Tibial nerve (tissue), 4 donors: ENCODE data around the gene TMEM170A. TPM values are rescaled to one million over a fixed set of nuclear protein-coding genes. Genes with fewer than 3 reads are reported as not detected.

Experiments used
- DNase-seq, 2 donors: peaks; one replicate each; pipeline ENCODE4 v3.0.0-alpha.2; 2019; ENCODE audit warnings: low spot score in 2 of 2
- H3K27ac ChIP-seq, 4 donors: fragments of 200-600 bp; sonication (generic) in 3 of 4; one replicate each; pipeline ENCODE4 v1.5.1; 2017 to 2019; ENCODE audit warnings: mild to moderate bottlenecking in 1 of 4
- H3K27me3 ChIP-seq, 2 donors: fragments of 200-600 bp; sonication (generic) in 1 of 2; one replicate each; pipeline versions ENCODE4 v1.5.1 to v1.6.0; 2017 to 2019
- H3K36me3 ChIP-seq, 3 donors: fragments of 200-600 bp; sonication (generic); one replicate each; pipeline ENCODE4 v1.5.1; 2018 to 2019
- H3K4me1 ChIP-seq, 4 donors: fragments of 200-600 bp; sonication (generic) in 3 of 4; one replicate each; pipeline ENCODE4 v1.5.1; 2017 to 2019
- H3K4me3 ChIP-seq, 4 donors: fragments of 200-600 bp; sonication (generic) in 3 of 4; one replicate each; pipeline ENCODE4 v1.5.1; 2017 to 2019; ENCODE audit warnings: mild to moderate bottlenecking in 1 of 4, moderate library complexity in 1 of 4
- H3K9me3 ChIP-seq, 4 donors: fragments of 200-600 bp; sonication (generic) in 3 of 4; one replicate each; pipeline ENCODE4 v1.5.1; 2017 to 2019
- EP300 ChIP-seq, 2 donors: sonication (generic); formaldehyde crosslinking; IDR thresholded peaks; one replicate each; pipeline ENCODE4 v1.6.1; 2017; ENCODE audit warnings: antibody characterized with exemption in 2 of 2, mild to moderate bottlenecking in 1 of 2
- POLR2A ChIP-seq, 2 donors: fragments of 450-650 bp; IDR thresholded peaks; one replicate each; pipeline ENCODE4 v1.6.1; 2017; ENCODE audit warnings: antibody characterized with exemption in 2 of 2, mild to moderate bottlenecking in 2 of 2, moderate library complexity in 2 of 2
- WGBS, 2 donors: methylation state at CpG; one replicate each; pipeline ENCODE4 v1.1.5; 2018; 5-methylcytosine and 5-hydroxymethylcytosine counted together
- total RNA-seq, 4 donors: library from RNA; depleted of rRNA; stranded (reverse); fragments of >200 nt; gene quantifications; one replicate each; pipeline ENCODE4 v1.1.0, GENCODE V29; 2016
- TF ChIP-seq, protein P1 (sequence below), 5 experiments: fragments of 200-600 bp in 3 of 5; fragments of 450-650 bp in 2 of 5; sonication (generic) in 3 of 5; IDR thresholded peaks; one replicate each; pipeline ENCODE4 v1.5.1; 2016 to 2019; ENCODE audit warnings: antibody characterized with exemption in 5 of 5, mild to moderate bottlenecking in 3 of 5, moderate library complexity in 2 of 5

Gene TMEM170A
- total RNA-seq, 4 donors from 2014 or later = 14.1 to 36.6 (median 21.8) TPM

- H3K9me3 ChIP-seq = no peaks in the 10 kb centered on the region
- TF ChIP-seq POLR2A (IDR thresholded peaks at IDR 0.05) (no peak), EP300 (IDR thresholded peaks at IDR 0.05) (no peak)
- TF ChIP-seq, protein P1, sequence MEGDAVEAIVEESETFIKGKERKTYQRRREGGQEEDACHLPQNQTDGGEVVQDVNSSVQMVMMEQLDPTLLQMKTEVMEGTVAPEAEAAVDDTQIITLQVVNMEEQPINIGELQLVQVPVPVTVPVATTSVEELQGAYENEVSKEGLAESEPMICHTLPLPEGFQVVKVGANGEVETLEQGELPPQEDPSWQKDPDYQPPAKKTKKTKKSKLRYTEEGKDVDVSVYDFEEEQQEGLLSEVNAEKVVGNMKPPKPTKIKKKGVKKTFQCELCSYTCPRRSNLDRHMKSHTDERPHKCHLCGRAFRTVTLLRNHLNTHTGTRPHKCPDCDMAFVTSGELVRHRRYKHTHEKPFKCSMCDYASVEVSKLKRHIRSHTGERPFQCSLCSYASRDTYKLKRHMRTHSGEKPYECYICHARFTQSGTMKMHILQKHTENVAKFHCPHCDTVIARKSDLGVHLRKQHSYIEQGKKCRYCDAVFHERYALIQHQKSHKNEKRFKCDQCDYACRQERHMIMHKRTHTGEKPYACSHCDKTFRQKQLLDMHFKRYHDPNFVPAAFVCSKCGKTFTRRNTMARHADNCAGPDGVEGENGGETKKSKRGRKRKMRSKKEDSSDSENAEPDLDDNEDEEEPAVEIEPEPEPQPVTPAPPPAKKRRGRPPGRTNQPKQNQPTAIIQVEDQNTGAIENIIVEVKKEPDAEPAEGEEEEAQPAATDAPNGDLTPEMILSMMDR (IDR thresholded peaks at IDR 0.05) = no peak
- 93 to 94% methylated on average over 12 of the region's 12 CpGs for WGBS, 2 donors
- H3K27me3 ChIP-seq = no peaks in the 10 kb centered on the region
- no peak for DNase-seq
- peaks cover 0 to 19% (median 0%) of the 10 kb centered on the region in 4 donors for H3K4me1 ChIP-seq
- no peak overlapping the region for H3K4me3 ChIP-seq
- H3K36me3 ChIP-seq = peaks cover 3 to 44% (median 8%) of the 10 kb centered on the region in 3 donors
- H3K27ac ChIP-seq = no peak overlapping the region
Observed at GRCh38 chr16:75452464-75453190, 11.9 kb downstream of the TMEM170A start.

GRCh38 chr16:75446416-75446815 is 18.1 kb downstream of the TMEM170A start:
- H3K36me3 ChIP-seq = peaks cover 3 to 42% (median 8%) of the 10 kb centered on the region in 3 donors
- H3K4me3 ChIP-seq = no peak overlapping the region

DNA sequence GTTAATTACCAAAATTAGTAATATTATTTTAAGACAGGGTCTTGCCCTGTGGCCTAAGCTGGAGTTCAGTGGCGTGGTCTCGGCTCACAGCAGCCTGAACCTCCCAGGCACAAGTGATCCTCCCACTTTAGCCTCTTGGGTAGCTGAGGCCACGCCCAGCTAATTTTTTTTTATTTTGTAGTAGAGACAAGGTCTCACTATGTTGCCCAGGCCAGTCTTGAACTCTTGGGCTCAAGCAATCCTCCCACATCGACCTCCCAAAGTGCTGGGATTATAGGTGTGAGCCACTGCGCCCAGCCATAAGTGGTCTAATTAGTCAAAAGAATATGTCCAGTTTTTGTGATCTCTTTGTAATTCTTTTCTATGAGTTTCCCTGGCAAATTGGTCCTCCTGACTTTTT is 19.2 kb downstream of the TMEM170A start:
- H3K9me3 ChIP-seq = no peaks in the 10 kb centered on the region
- H3K27ac ChIP-seq = no peak overlapping the region
- TF ChIP-seq, protein P1 (IDR thresholded peaks at IDR 0.05) = no peak
- H3K4me1 ChIP-seq = no peaks in the 10 kb centered on the region
- peaks cover under 1 to 31% (median 3%) of the 10 kb centered on the region in 3 donors for H3K36me3 ChIP-seq
- H3K4me3 ChIP-seq = no peak overlapping the region
- no peaks in the 10 kb centered on the region for H3K27me3 ChIP-seq
- 78 to 84% methylated on average over 4 to 5 of the region's 5 CpGs for WGBS, 2 donors
- no peak for DNase-seq

More at GRCh38 chr16:75446416-75446815, 18.1 kb downstream of the TMEM170A start:
- no peaks in the 10 kb centered on the region for H3K4me1 ChIP-seq
- no peaks in the 10 kb centered on the region for H3K9me3 ChIP-seq
- no peaks in the 10 kb centered on the region for H3K27me3 ChIP-seq
- no peak for DNase-seq
- TF ChIP-seq EP300 (IDR thresholded peaks at IDR 0.05) (no peak), POLR2A (IDR thresholded peaks at IDR 0.05) (no peak)
- TF ChIP-seq, protein P1 (IDR thresholded peaks at IDR 0.05) = no peak
- no peak overlapping the region for H3K27ac ChIP-seq

GRCh38 chr16:75443298-75443697 is 21.2 kb downstream of the TMEM170A start:
- Histone ChIP-seq H3K4me1 (no peaks in the 10 kb centered on the region), H3K36me3 (peaks cover 0 to 14% (median 0%) of the 10 kb centered on the region in 3 donors), H3K9me3 (no peaks in the 10 kb centered on the region), H3K27ac (no peak overlapping the region), H3K4me3 (no peak overlapping the region), H3K27me3 (no peaks in the 10 kb centered on the region)
- TF ChIP-seq, protein P1 (IDR thresholded peaks at IDR 0.05) = no peak
- no peak for TF ChIP-seq POLR2A (IDR thresholded peaks at IDR 0.05)
- no peak for TF ChIP-seq EP300 (IDR thresholded peaks at IDR 0.05)
- WGBS, 2 donors = 69 to 71% methylated on average over 3 of the region's 3 CpGs
- DNase-seq = no peak

DNA sequence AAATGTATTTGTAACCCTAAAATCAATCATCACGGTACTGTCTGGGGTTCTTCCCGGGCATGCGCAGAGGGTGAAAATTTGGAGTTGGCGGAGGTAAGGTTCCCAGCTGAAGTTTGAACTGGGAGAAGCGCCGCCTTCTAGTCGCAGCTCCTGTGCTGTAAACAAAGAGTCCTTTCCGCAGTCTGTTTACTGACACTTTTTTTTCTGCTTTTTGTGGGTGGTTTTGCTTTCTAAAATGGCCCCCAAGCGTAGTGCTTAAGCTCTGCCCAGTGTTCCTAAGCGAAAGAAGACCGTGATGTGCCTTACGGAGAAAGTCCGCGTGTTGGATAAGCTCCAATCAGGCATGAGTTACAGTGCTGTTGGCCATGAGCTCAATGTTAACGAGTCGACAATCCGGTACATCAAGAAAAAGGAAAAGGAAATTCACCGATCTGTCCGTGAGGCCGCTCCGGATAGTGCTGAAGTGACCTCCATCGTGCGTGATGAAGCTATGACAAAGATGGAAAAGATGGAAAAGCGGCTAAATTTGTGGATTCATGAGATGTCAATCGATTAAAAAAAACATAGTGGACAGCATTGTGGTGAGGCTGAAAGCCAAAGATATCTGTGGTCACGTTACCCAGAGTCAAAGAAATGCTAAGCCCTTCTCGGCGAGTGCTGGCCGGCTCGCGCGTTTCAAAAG is 30.6 kb downstream of the TMEM170A start:
- Histone ChIP-seq H3K4me1 (peaks cover 0 to 36% (median 4%) of the 10 kb centered on the region in 4 donors), H3K27me3 (no peaks in the 10 kb centered on the region), H3K9me3 (no peaks in the 10 kb centered on the region), H3K4me3 (peak overlapping the region; percentile 75 to 91 (median 84)), H3K27ac (peak overlapping the region; percentile 95 to 100 (median 97)), H3K36me3 (no peaks in the 10 kb centered on the region)
- TF ChIP-seq, protein P1 (IDR thresholded peaks at IDR 0.05) = no peak
- TF ChIP-seq EP300 (IDR thresholded peaks at IDR 0.05) (peak; percentile 8 to 46), POLR2A (IDR thresholded peaks at IDR 0.05) (no peak)
- DNase-seq = peak; percentile 36 to 73
- WGBS, 2 donors = 3 to 9% methylated on average over 32 of the region's 32 CpGs
